GM19328 (cell line): ENCODE measurements around the gene SLC6A19.

Source experiments
- ATAC-seq: cut with Tn5 transposase; IDR thresholded peaks from one replicate; pipeline ENCODE4 v1.9.1; 2021; ENCODE audit warnings: mild to moderate bottlenecking, moderate library complexity; ENCODE audit not compliant: unreplicated experiment

Gene SLC6A19

GRCh38 chr5:1241509-1242080, 40.2 kb downstream of the SLC6A19 start:
- no peak for ATAC-seq

GRCh38 chr5:1242733-1243486, 41.5 kb downstream of the SLC6A19 start:
- no peak for ATAC-seq

GRCh38 chr5:1243487-1244130, 42.2 kb downstream of the SLC6A19 start:
- ATAC-seq: no peak

- no peak for ATAC-seq
Measured at GRCh38 chr5:1244255-1244654, 42.9 kb downstream of the SLC6A19 start.

- no peak for ATAC-seq
Measured at GRCh38 chr5:1244976-1245375, 43.6 kb downstream of the SLC6A19 start.

- ATAC-seq: no peak
Measured at GRCh38 chr5:1245905-1246576, 44.6 kb downstream of the SLC6A19 start.

DNA sequence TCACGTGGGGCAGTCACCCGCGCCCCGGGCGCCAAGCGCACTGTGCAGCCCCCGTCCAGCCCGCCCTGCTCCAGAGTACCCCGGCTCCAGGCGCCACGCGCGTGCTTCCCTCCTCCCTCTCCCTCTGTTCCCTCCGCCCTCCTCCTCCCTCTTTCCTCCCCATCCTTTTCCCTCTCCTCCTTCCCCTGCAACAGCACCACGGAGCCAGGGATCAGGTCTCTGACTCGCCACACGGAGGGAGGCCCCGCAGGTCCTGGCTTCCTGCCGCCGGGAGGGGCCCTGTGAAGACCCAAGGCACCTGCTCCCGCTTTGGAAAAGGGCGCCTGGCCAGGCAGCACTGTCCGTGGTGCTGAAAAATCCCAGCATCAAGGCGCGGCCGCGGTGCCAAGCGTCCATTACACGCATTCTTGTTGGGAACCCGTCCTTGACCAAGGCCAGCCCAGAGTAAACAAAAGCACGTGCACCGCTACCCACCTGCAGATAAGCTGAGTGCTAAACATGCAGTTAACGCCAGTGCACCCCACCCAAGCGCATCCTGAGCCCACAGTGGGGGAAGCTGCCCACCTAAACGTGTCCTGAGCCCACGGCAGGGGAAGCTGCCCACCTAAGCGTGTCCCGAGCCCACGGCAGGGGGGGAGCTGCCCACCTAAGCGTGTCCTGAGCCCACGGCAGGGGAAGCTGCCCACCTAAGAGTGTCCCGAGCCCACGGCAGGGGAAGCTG, 45.5 kb downstream of the SLC6A19 start:
- ATAC-seq: no peak

GRCh38 chr5:1247811-1248210, 46.4 kb downstream of the SLC6A19 start:
- ATAC-seq: no peak

GRCh38 chr5:1249366-1250280, 48.2 kb downstream of the SLC6A19 start:
- ATAC-seq: no peak

DNA sequence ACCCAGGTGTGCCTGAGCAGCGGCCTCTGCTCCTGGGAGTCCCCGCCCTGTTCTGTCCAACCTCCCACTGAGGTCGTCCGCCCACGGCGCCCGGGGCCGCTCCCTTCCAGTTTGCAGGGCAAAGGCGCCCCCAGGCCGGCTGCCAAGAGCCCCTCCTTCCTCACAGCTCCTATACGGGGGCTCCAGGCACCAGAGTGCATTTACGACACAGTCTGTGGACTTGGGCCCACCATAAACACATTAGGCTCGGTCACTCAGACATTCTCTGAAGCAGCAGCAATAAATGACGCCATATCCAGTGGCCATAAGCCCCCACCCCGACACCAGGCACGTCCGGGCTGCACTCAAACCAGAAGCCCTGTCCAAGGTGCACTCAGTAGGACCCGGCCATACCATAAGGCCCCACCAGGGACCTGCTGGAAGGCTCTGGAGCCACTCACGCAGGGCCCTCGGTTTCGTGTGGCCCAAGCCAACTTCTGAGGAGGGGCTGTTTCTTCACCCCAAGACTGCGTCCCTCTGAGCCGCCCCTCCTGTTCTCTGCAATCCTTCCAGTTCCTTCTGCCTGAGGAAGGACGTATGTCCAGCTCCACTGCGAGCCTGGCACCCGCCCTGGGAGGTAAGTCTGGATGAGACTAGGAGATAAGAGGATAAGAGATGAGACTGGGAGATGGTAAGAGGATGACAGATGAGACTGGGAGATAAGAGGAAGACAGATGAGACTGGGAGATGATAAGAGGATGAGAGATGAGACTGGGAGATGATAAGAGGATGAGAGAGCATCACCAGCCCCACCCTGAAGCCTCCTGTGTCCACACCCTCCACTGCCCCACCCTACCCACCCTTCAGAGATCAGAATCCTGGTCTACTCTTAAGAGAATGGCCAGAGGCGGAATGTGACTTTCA, 50.5 kb downstream of the SLC6A19 start:
- ATAC-seq: no peak

DNA sequence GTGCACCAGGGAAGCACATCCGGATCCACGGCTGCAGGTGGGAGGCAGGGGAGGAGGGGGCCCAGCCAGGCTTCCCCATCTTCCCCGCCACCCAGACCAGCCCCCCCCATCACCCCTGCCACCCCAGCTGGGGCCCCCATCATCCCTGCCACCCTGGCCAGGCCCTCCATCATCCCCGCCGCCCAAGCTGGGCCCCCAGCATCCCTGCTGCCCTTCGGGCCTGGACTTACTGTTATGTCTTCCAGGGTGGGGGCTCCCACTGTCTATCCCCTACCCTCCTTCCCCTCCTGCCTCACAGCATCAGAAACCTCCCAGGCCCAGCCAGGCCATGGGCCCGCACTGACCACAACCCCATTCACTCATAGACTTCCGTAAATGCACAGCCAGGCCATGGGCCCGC, 51.3 kb downstream of the SLC6A19 start:
- ATAC-seq: no peak

DNA sequence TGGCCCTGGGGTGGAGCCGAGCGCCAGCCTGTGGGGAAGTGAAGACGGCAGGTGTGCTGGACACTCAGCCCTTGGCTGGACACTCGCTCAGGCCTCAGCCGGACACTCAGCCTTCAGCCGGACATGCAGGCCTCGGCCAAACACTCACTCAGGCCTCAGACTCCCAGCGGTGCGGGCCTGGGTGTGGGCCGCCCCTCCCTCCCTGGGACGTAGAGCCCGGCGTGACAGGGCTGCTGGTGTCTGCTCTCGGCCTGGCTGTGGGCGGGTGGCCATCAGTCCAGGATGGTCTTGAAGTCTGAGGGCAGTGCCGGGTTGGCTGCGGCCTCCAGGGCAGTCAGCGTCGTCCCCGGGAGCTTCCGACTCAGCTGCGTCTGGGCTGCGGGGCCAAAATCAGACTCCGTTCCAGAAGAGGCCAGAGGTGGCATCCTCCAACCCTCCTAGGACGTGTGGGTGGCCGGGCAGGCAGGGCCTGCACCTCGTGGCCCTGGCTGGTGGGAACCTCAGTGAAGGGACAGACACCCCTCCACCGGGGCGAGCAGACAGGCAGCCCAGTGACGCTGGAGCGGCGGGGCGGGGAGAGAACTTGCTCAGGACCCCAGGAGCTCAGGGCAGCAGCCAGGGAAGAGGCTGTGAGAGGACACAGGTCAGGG, 52.2 kb downstream of the SLC6A19 start:
- ATAC-seq: no peak

DNA sequence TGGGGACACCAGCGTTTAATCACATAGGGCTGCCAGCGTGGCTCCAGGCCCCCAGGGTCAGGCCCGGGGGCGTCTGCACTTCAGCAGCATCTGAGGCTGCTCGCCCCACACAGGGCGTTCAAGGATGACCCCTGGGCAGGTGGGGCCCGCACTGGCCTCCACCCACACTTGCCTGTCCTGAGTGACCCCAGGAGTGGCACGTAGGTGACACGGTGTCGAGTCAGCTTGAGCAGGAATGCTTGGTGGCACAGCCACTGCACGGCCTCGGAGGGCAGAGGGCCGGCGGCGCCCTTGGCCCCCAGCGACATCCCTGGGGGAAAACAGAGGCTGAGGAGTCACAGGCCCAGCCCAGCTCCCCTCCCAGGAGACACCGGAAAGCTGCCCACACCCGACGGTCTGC, 52.8 kb downstream of the SLC6A19 start:
- ATAC-seq: no peak

DNA sequence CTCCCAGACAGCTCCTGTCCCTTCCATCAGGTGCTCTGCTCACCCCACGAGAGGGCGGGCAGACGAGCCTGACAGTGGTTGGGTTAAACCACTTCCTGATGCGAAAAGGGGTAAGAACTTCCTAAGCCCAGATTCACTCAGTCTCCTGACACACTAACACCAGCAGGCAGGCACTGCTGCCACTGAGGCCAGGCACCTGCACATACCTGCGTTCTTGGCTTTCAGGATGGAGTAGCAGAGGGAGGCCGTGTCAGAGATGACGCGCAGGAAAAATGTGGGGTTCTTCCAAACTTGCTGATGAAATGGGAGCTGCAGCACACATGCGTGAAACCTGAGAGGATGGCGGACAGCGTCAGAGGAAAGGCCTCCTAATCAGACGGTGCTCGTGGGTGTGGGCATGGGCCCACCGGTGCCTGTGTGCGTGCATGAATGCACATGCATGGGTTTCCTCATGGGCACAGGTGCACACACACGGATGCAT, 53.7 kb downstream of the SLC6A19 start:
- no peak for ATAC-seq

- no peak for ATAC-seq
Measured at GRCh38 chr5:1256776-1257175, 55.4 kb downstream of the SLC6A19 start.

DNA sequence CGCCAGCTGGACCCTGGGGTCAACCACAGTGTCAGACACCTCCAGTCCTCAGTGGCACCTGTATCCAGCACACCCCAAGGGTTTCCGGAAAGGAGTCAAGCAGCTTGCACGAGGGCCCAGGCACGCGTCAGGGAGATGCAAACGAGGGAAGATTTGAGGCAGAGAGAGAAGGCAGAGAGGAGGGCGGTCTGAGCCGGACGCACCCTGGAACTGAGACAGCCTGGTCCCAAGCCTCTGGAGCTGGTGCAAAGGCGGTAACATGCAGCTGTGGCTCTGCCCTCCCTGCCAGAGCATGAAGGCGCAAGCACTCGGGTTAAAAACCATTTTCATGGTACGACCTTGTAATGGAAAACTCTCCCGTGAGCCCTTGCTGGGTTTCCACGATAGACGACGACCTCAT, 56.0 kb downstream of the SLC6A19 start:
- ATAC-seq: no peak

DNA sequence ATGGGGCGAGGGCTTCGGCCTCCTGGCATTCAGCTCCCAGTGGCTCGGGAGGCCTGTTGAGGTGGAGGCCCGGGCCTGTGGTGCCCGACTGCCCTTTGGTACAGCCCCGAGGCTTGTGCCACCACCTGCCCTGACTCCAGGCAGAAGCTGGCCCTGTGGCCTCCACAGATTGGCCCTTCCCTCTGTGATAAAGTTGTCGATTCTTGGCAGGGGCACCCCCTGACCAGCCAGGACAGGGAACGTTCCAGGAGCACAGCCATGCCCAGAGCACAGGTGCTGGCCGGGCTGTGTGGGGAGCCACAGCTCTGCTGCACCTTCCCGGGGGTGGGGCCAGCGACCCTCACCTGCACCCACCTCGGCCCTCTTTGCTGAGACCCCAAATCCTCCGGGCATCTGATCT, 56.4 kb downstream of the SLC6A19 start:
- no peak for ATAC-seq

DNA sequence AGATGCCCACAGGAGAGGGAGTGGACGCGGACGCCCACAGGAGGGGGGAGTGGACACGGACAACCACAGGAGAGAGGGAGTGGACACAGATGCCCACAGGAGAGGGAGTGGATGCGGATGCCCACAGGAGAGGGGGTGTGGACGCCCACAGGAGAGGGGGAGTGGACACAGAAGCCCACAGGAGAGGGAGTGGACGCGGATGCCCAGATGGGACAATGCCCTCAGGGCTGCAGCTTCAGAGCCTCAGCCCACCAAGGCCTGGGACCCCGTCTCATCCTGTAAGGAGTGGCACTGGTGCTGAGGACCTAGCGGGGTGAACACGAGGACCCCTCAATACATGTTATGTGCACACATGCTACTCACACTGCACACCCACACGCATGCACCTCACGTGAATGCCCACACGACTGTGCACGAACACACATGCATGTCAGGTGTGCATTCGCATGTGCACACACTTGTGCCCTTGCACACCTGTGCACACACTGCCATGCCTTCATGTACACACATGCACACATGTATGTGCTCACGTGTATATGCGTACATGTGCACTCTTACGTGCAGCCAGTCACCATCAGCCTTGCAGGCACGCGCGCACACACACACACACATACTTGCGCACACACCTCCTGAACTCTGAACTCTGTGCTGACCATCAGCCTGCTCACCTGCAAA, 58.5 kb downstream of the SLC6A19 start:
- ATAC-seq: no peak
